ENCODE measurements around the gene CGRRF1.

The CGRRF1 gene

DNA sequence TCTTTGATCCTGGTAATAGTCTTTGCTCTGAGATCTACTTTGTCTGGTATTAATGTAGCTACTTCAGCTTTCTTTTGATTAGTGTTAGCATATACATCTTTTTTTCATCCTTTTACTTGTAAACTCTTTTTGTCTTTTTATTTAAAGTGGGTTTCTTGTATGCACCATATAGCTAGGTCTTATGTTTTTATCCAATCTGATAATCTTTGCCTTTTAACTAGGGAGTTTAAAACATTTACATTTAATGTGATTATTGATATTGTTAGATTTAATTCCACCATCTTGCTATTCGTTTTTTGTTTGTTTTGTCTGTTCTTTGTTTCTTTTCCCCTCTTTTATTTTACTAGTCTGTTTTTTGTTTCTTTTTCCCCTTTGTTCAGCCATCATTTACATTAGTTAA lies 6.0 kb downstream of the CGRRF1 start:
- TF ChIP-seq, protein P1, sequence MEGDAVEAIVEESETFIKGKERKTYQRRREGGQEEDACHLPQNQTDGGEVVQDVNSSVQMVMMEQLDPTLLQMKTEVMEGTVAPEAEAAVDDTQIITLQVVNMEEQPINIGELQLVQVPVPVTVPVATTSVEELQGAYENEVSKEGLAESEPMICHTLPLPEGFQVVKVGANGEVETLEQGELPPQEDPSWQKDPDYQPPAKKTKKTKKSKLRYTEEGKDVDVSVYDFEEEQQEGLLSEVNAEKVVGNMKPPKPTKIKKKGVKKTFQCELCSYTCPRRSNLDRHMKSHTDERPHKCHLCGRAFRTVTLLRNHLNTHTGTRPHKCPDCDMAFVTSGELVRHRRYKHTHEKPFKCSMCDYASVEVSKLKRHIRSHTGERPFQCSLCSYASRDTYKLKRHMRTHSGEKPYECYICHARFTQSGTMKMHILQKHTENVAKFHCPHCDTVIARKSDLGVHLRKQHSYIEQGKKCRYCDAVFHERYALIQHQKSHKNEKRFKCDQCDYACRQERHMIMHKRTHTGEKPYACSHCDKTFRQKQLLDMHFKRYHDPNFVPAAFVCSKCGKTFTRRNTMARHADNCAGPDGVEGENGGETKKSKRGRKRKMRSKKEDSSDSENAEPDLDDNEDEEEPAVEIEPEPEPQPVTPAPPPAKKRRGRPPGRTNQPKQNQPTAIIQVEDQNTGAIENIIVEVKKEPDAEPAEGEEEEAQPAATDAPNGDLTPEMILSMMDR (IDR thresholded peaks at IDR 0.05; ENCODE audit: control insufficient read depth, extremely low read depth, insufficient read depth) = no peak
- H3K4me3 ChIP-seq (ENCODE audit: low read depth, low read length) = no peak overlapping the region
- DNase-seq (ENCODE audit: low read depth) = no peak

DNA sequence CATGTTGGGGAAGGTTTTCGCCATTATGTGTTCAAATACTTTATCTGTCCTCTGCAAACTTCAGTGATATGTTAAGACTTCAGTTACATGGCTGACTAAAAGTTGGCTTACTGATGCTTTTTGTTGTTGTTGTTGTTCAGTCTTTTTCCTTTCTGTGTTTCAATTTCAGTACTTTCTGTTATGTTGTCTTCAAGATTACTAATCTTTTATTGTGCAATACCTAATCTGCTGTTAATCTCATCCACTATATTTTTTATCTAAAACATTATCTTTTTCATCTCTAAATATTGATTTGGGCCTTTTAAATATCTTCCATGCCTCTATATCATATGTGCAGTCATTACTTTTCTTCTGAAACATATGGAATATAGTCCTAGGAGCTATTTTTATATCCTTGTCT lies 7.0 kb downstream of the CGRRF1 start:
- DNase-seq (ENCODE audit: low read depth) = no peak
- TF ChIP-seq, protein P1 (IDR thresholded peaks at IDR 0.05; ENCODE audit: control insufficient read depth, extremely low read depth, insufficient read depth) = no peak
- no peak overlapping the region for H3K4me3 ChIP-seq (ENCODE audit: low read depth, low read length)

DNA sequence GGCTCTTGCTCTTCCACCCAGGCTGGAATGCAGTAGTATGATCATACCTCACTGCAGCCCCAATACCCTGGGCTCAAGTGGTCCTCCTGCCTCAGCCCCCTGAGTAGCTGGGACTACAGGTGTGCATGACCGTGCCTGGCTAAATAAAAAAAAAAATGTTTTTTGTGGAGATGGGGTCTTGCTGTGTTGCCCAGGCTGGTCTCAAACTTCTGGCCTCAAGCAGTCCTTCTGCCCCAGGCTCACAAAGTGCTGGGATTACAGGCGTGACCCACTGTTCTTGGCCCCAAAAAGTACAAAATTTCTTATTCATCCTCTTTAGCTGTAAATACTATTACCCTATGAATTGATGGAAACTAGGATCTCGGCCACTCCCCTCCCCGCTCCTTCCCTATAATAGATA lies 14.7 kb downstream of the CGRRF1 start:
- no peak overlapping the region for H3K4me3 ChIP-seq (ENCODE audit: low read depth, low read length)
- no peak for DNase-seq (ENCODE audit: low read depth)
- TF ChIP-seq, protein P1 (IDR thresholded peaks at IDR 0.05; ENCODE audit: control insufficient read depth, extremely low read depth, insufficient read depth) = no peak

DNA sequence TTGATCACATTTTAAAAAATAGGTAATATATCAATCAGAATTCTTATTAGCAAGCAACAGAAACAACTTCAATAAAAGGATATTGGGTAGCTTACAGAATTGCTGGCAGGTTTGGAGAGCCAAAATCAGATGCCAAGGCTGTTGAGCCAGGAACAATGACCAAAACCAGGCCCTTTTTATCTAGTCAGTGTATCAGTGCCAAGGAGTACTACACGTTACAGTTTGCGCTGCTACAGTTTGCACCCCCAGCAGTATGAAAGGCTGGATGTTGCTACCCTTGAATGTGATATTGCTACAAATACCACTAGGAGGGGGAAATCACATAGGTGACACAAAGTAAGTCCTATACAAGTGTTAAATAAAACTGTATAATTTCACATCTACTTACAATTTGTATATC lies 19.3 kb downstream of the CGRRF1 start:
- no peak overlapping the region for H3K4me3 ChIP-seq (ENCODE audit: low read depth, low read length)
- TF ChIP-seq, protein P1 (IDR thresholded peaks at IDR 0.05; ENCODE audit: control insufficient read depth, extremely low read depth, insufficient read depth) = no peak
- DNase-seq (ENCODE audit: low read depth) = no peak

DNA sequence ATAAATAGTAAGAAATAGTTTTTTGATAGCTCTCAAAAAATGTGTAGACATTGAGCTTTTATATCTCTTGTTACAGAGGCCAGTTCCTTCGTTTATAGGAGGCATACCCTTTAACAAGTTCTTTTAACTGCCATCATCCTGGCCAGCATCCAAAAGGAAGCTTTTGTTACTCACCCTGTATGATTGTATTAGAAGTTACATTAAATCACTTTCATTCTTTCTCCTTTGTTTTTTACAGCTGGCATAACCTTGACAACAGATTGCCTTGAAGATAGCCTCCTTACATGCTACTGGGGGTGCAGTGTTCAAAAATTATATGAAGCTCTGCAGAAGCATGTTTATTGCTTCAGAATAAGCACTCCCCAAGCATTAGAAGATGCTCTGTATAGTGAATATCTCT lies 20.1 kb downstream of the CGRRF1 start:
- DNase-seq (ENCODE audit: low read depth) = peak; percentile 75
- TF ChIP-seq, protein P1 (IDR thresholded peaks at IDR 0.05; ENCODE audit: control insufficient read depth, extremely low read depth, insufficient read depth) = no peak
- no peak overlapping the region for H3K4me3 ChIP-seq (ENCODE audit: low read depth, low read length)

DNA sequence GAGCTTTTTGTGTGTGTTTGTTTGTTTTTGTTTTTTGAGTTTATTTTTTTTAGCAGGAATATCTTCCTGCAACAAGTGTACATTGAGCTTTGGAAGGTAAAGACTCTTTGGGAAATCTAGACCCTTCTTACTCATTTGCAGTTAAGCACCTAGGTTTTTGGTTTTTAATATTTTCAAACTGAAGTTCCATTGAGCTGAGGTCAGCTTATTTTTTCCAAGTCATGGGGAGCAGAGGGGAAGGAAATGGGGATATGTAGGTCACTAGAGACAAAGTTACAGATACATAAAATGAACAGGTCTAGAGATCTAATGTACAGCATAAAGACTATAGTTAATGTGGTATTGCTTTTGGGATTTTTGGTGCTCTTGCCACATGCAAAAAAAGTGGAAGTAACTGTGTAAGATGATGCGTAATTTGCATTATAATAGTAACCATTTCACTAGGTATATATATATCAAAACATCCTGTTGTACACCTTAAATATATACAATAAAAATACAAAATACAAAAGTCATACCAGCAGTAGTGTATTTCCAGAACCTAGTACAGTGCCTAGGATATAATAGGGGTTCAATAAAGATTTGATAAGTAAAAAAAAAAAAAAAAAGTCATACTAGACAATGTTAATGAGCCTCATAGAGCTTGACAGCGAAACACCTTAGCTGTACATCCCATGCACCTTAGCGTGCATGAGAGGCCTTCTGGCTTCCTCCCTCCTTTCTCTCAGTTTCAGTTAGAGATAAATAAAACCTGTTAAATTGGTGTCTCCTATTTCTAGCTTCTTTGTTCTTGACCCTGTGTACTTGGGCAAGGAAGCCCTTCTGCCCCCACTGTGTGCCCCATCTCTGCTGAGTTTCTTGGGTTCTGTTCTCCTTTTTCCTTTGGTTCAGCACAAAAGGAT lies 22.7 kb downstream of the CGRRF1 start:
- no peak overlapping the region for H3K4me3 ChIP-seq (ENCODE audit: low read depth, low read length)
- no peak for DNase-seq (ENCODE audit: low read depth)
- TF ChIP-seq, protein P1 (IDR thresholded peaks at IDR 0.05; ENCODE audit: control insufficient read depth, extremely low read depth, insufficient read depth) = no peak

DNA sequence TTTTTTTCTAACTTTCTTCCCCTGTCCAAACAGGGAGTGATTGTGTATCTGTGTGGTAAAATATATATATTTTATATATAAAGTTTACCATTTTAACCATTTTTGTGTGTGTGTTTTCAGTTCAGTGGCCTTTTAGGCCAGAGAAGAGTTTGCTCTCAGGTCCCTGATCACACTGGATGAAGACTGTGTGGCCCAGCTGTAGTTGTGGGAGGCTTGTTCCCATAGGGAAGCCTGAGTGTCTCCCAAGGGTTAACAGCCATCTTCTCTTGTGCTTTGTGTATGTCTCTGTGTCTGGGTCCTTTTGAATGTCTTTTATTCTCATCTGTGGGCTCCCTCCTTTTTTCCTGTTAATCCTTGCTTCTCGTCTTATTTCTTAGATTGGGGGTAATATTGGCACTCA lies 23.4 kb downstream of the CGRRF1 start:
- no peak for DNase-seq (ENCODE audit: low read depth)
- TF ChIP-seq, protein P1 (IDR thresholded peaks at IDR 0.05; ENCODE audit: control insufficient read depth, extremely low read depth, insufficient read depth) = no peak
- H3K4me3 ChIP-seq (ENCODE audit: low read depth, low read length) = no peak overlapping the region

Data from LNCaP clone FGC (cell line).